GM19025 (cell line): Measurements from ENCODE around the gene TPPP.
"Not testable (repeated sequence)": the region's sequence is repeated elsewhere in the genome, so short reads cannot be mapped to it uniquely, and the experiment has no call there.

Experiments
- ATAC-seq: cut with Tn5 transposase; IDR thresholded peaks from one replicate; pipeline ENCODE4 v1.9.1; 2021; ENCODE audit warnings: mild to moderate bottlenecking, low read depth, moderate library complexity; ENCODE audit not compliant: unreplicated experiment

TPPP gene

DNA sequence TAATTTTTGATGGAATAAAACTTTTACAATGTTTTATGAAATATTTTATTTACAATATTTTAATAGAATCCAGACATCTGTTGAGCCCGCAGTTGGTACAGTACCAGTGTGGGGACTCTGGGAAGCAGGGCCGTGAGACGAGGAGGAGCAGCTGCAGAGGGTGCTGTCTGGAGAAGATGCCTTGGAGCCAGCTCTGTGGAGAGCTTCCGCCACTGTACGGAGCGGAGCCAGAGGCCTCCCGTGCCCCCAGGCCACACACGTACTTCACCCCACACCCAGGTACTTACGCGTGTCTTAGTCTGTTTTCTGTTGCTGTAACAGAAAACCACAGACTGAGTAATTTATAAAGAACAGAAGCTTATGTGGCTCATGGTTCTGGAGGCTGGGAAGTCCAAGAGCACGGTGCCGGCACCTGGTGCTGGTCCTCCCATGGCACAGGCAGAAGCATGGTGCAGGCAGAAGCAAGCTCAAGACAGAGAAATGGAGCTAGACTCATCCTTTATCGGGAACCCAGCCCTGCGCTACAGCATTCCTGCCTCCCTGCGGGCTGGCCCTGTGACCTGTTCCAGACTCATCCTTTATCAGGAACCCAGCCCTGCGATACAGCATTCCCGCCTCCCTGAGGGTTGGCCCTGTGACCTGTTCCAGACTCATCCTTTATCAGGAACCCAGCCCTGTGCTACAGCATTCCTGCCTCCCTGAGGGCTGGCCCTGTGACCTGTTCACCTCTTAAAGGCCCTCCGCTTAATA lies 57.7 kb downstream of the TPPP start:
- ATAC-seq = no peak

DNA sequence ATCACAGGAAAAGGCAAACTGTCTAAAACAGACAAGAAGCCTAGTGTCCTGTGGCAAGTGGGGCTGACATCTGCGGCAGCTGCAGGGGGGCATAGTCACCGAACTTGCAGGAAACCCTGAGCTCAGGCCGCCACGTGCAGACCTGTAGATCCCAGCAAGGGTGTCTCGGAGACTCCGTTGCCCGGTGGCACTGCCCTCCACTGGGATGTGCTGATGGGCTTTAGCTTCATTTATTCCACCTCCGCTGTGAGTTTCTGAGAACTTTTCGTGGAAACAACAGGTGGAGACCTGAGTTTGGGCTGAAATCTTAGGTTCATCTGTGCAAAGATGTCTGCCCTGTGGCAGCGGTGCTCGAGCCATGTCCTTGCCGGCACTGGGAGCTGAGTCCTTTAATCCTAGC lies 59.0 kb downstream of the TPPP start:
- ATAC-seq = no peak

DNA sequence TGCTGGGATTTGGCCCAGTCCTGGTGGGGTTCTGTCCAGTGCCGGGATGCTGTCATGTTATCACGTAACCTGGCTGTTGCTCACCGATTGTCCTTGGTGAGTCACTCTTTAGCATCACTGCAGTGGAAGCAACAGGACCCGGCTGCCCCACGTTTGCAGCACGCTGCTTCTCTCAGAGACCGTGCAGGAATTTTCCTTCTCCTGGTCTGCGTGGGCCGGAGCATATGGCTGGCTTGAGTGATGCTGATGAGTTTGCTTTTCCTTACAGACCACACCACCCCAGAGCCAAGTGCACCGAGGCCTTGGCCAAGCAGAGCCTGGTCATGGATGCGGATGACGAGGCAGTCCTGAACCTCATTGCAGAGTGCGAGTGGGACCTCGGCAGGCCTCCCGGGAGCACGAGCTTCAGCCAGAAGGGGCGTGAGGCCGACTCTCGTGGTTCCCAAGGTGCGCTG lies 59.6 kb downstream of the TPPP start:
- ATAC-seq = no peak

DNA sequence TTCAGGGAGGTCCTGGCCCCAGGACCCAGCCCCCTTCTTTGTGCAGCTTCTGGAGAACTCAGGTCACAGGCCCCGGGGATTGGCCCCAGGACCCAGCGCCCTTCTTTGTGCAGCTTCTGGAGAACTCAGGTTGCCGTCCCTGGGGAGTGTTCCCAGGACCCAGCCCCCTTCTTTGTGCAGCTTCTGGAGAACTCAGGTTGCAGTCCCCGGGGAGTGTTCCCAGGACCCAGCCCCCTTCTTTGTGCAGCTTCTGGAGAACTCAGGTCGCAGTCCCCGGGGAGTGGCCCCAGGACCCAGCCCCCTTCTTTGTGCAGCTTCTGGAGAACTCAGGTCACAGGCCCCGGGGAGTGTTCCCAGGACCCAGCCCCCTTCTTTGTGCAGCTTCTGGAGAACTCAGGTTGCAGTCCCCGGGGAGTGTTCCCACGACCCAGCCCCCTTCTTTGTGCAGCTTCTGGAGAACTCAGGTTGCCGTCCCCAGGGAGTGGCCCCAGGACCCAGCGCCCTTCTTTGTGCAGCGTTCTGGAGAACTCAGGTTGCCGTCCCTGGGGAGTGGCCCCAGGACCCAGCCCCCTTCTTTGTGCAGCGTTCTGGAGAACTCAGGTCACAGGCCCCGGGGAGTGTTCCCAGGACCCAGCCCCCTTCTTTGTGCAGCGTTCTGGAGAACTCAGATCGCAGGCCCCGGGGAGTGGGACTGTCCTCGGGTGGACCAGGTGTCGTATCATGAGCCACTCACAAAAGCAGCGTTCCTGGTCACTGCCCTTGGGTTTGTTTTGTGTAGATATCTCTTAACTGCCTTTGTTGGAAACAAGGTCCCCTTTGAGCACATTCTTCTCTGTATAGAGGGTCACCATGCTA lies 64.6 kb downstream of the TPPP start:
- not testable (repeated sequence) for ATAC-seq

DNA sequence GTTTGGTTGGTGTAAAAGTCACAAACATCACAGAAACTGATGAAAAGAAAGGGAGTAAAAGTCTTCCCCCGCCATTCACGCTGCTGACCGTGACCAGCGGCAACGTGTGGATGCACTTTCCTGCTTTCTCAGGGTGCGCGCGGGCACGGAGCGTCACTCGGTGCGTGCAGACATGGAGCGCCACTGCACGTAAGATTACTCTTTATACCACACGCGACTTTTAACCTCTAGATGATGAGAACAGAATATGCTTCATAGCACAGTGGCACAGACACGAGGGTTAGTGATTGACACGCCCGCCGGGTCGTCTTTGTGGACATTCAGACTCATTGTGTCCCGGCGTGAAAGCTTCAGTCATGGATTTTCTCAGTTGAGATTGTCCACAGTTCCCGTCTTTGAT lies 65.3 kb downstream of the TPPP start:
- no peak for ATAC-seq

DNA sequence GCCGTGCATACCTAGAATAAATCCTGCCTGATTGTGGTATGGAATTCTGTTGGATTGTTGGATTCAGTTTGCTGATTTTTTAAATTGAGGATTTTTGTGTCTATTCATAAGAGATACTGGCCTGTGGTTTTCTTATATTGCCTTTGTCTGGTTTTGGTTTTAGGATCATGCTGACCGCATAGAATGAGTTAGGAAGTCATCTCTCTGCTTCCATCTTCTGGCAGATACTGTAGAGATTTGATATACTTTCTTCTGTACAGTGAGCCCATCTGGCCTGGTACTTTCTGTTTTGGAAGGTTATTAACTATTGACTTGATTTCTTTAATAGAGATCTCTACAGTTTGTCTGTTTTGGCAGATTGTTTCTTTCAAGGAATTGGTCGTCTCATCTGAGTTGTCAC lies 66.3 kb downstream of the TPPP start:
- no peak for ATAC-seq

DNA sequence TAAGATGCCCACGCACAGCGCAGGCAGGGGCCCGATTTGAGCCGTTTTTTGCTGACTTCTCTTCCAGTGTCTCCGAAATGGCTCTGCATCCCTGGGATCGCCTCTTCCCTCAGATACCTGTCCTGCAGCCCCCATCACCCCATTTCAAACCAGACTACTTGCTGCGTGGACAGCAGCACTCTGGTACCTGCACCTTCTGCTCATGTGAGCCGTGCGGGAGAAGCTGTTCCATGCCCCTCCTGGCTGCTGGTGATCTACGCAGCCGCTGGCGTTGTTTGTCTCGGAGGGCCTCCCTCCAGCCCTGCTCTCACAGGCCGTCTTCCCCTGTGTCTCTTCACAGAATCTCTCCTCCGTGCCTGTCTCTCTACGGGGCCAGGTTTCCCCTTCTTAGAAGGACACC lies 67.6 kb downstream of the TPPP start:
- ATAC-seq = no peak

DNA sequence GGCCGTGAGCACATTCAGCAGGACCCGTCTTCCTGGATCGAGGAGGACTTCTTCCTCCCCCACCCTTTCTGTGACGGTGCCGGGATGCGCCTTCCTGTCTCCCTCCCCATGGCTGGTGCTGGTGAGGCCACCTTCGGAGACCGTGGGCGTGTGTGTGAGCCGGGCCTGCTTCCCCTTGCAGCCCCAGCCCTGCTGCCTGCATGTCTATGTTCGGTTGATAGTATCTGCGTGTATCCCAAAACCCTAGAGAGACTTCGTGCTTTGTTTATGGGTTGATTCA lies 68.3 kb downstream of the TPPP start:
- no peak for ATAC-seq

DNA sequence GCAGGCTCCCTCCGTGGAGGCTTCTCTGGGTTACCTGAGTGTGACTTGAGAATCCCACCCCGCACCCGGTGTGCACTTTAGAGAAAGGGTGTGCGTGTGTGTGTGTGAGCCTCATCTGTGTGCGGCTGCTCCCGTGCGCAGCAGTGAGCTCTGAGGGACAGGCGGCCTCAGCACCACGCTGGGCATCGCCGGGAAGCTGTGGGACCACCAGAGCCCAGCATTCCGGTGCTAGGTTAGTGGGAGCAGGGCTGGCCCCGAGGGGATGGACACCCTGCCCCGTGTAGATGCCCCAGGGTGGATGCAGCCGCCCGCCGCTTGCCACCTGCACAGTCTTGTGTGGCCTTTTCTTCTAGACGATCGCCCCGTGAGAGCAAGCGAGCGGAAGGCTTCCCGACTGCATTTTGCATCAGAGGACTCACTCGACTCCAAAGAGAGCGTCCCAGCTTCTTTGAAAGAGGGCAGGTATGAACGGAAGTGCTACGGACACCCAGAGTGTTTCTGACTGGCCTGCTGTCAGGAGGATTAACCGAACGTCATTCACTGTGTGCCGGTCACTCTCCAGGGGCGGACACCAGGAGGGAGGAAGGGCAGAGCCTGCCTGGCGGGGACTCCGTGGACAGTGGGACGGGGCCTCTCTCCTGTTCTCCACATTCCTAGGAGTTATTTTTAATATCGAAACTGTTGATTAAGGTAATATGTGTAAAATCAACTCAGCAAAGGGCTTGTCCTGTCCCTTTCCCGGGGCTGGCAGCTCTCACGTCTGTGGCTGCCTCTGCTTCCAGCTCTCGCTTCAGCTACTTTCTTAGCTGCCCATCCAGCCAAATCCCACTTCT lies 68.8 kb downstream of the TPPP start:
- ATAC-seq = no peak

DNA sequence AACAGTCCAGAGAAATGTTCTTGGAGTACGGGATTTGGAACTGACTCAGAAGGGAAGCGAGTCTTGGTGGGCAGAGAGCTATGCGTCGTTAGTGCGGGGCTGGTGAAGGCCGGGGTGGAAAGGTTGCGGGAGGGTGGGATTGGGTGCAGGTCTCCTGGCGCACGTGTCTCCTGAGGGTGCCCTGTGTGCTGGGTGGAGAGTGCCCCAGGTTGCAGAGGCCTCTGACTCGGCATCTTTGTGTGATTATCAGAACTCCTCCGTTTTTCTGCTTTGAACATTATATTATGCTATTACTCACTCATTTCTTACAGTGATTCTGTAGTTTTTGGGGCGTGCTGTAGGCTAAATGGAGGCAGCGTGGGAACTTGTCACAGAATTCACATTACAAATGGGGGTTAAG lies 69.6 kb downstream of the TPPP start:
- no peak for ATAC-seq

DNA sequence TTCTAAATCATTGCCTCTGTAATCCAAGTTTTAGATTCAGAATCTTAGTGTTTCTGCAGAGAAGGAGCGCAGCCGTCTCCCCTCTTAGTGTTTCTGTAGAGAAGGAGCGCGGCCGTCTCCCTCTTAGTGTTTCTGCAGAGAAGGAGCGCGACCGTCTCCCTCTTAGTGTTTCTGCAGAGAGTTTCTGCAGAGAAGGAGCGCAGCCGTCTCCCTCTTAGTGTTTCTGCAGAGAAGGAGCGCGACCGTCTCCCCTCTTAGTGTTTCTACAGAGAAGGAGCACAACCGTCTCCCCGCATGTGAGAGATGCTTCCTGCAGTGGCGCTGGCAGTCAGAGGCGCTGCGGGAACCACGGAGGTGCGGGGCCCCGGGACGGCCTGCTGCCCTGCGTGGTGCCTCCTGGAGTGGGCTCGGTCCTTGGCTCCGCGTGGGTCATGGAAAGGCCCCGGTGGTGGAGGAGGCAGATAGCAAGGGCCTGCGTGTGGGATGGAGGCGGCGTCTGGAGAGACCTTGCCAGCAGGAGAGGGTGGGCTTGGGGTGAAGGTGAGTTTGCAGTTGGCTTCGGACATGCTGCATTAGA lies 70.1 kb downstream of the TPPP start:
- no peak for ATAC-seq

DNA sequence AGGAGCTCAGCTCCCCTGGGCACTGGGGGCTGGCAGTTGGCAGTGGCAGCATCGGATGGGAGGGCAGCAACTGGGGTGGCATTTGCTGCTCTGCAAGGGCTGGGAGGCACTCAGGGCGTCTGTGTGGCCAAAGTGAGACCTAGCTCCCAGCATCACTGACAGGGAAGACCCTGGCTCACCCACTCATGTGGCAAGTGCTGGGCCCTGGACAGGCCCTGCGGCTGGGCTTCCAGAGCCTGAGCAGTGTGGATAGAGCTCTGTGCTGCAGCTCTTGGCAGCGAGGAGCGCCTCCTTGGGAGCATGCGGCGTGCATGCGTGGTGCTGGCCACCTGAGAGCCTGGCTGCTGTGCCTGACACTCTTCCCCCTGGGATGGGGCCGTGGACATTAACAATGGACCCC lies 70.8 kb downstream of the TPPP start:
- no peak for ATAC-seq

DNA sequence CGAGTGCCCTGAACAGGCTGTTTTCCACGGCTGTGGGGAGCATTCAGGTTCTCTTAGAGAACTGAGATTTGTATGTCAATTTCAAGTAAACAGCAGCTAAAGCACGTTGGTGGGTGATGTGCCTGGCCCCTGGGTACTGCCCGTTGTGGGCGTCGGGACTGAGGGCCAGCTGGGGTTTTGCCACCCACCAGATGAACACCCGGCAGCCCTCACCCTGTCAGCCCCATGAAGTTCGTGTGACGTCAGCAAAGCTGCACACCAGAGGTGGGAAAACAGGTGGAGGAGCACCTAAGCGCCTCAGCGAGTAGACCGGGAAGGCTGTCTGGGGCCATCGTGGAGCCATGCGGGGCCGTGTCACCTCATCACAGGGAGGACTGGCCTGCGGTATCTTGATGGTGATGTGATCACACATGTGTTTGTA lies 71.8 kb downstream of the TPPP start:
- ATAC-seq = no peak

DNA sequence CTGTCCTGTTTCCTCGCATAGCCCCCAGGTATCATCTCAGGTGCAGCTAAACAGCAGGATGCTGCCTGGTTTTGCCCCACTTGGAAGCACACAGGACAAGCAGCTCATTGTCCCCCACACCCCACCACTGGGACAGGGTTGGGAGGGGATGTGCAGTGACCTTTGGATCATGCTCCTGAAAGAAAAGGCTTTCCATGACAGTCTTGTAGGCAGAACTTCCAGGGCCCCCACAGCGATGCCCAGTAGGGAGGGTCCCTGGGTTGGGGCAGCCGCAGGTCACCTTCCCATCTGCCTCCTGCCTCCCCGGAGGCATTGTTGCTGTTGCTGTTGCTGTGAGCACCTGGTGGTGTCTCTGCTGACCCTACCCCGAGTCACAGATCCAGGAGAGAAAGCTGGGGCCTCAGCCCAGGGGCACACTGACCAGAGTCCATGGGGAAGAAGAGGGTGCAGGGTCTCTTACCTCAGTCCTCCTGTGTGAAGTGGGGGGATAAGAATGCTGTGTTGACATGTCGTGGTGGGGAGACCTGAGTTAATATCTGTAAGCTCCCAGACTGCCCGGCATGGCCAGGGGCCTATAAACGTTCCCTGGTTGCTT lies 72.5 kb downstream of the TPPP start:
- no peak for ATAC-seq

DNA sequence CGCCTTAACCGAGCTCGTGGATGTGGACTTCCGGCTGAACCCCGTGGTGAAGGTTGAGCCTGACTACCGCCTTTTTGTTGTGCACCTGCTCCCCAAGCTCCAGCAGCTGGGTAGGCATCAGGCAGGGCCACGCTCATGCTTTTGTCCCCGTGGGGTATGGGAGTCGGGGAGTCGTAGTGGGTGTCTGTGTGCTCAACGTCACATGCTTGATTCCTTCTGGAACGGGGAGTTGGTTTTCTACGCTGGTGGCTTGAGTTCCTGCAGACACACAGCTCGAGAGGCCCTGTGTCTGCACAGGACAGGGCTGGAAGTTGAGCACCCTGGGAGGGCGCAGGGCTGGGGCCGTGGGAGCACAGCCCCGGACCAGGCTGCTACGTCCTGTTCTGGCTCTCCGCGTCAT lies 73.0 kb downstream of the TPPP start:
- ATAC-seq = no peak

DNA sequence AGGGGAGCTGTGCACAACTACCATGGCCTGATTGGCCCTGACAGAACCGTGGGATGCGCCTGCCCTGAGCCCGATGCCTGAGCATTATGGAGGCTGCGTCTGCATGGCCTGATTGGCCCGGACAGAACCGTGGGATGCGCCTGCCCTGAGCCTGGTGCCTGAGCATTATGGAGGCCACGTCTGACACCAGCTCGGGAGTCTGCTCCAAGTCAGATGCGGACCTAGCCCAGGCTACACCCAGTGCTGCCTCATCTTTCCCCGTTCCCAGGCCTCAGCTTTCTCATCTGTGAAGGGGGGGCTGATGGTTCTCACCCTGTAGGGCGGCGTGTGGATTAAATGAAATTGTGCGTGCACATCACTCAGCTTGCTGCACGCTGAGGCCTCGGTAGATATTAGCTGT lies 73.7 kb downstream of the TPPP start:
- ATAC-seq = no peak

DNA sequence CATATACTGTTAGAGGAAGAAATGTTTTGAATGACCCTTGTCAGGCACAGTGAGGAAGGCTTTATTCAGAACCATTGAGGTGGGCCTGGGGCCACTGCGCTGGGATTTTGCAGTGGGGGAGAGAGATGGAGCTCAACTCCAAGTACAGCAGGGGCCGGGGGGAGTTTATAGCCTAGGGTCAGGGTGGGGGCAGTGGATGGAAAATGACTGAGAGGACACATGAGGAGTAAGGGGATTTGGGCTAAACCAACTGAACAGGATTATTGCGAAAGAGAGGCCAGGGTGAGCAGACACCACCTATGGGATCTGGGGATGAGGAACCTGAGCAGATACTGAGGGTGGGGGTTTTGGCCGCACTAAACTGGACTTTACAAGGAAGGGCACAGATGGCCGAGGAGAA lies 74.7 kb downstream of the TPPP start:
- no peak for ATAC-seq

DNA sequence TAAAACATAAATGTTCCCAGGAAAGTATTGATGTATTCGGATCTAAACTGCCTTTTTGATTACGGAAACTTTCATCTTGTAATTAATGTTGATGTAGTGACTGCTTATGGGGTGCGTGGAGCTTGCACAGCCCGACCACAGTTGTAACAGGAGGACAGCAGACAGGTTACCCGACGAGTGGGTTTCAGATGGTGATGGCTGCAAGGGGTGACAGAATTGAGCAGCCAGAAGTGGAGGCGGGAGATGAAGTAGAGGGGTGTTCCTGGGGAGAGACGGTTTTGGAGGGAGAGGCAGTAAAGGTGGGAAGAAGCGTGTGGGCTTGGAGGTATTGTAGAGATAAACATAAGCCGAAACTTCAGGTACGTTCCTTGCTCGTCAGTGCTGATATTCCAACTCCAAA lies 75.3 kb downstream of the TPPP start:
- ATAC-seq = no peak

DNA sequence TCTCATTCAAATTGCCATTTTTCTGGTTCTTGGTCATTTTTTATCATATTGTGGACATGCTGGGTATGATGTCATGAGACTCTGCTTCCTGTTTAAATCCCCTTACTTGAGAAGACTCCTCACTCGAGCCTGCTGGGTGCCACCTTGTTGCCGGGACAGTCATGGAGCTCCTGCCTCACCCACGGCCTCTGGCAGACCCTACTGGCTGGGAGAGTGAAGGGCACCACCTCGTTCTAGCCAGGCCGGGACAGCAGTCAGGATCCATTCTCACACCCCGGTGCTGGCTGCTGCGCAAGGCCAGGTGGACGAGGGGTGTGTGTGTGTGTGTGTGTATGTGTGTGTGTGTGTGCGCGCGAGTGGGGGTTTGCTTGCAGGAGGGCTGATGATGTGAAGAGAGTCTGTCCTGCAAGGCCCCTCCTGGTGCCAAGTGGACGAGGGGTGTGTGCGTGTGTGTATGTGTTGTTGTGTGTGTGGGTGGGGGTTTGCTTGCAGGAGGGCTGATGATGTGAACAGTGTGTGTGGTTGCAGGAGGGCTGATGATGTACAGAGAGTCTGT lies 76.6 kb downstream of the TPPP start:
- no peak for ATAC-seq
